Adrenal gland (tissue), 5 donors: ENCODE data around the gene UBE2QL1.

ENCODE experiments used
- CTCF ChIP-seq, 6 experiments: fragments of 450-650 bp in 4 of 6; fragments of 200-600 bp in 2 of 6; sonication (generic) in 1 of 6; IDR thresholded peaks; 1 replicate in 5 of 6; 2 replicates in 1 of 6; pipeline versions ENCODE4 v1.5.1 to v1.8.0; 2016 to 2021; ENCODE audit warnings: antibody characterized with exemption in 6 of 6, mild to moderate bottlenecking in 2 of 6, moderate library complexity in 1 of 6
- POLR2A ChIP-seq, 2 donors: fragments of 450-650 bp; IDR thresholded peaks; one replicate each; pipeline ENCODE4 v1.6.1; 2017; ENCODE audit warnings: antibody characterized with exemption in 2 of 2, mild to moderate bottlenecking in 2 of 2, moderate library complexity in 1 of 2
- donor health status: DM: no; HTN: no; CAD: no.

- TF ChIP-seq CTCF (IDR thresholded peaks at IDR 0.05) = no peak
- TF ChIP-seq POLR2A (IDR thresholded peaks at IDR 0.05) = no peak
These were observed 5.3 kb upstream of the UBE2QL1 start for GRCh38 chr5:6443326-6443725.
